Activated T-cell treated with anti-CD3 and anti-CD28 coated beads for 48 hours (primary cell): Measurements from ENCODE around the gene GRAMD4.

Experiments
- DNase-seq: peaks from one replicate; pipeline ENCODE4 v3.0.0-alpha.2; 2020; ENCODE audit warnings: low read depth

Gene GRAMD4

DNA sequence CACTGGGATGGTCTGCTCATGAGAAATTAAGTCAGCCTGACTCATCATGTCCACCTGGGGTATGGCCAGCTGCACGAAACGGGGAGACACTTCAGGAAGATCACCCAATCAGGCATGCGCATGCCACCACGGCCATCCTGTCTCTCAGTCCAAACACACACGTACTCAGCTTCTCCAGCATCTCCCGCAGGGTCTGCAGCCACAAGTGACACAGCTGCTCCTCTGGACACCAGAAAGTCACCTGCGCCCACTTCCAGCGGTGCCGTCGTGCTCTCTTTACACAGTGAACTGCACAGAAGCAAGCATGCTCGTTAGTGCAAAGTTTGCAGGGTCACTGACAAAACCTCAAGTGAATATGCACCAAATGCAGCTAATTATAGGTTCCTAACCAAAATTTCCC is 99.7 kb downstream of the GRAMD4 start:
- DNase-seq, result no peak

DNA sequence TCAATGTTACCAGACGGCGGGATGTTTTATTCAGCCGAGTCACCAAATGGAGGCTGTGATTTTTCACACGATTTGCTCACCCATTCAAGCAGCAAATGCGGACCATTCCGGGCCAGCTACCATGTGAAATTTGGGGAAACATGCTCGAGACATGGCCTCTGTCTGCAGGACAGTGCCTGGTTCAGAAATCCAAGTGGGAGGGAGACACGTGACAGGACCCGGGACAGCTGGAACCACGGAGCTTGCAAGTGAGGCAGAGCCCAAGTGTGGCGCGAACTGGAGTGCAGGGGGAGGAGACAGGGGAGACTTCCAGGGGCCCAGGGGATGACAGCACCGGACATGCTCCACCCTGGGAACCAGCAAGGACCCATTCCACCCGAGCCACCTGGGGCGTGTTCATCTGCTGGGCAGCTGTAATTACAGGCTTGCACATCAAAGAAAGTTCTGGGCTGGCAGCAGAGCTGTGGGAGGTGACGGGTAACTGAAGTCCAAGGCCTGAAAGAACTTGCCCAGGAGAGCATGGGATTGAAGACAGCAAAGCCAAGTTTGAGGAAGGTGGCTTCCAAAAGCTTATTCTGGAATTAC is 101.4 kb downstream of the GRAMD4 start:
- DNase-seq, result no peak

DNA sequence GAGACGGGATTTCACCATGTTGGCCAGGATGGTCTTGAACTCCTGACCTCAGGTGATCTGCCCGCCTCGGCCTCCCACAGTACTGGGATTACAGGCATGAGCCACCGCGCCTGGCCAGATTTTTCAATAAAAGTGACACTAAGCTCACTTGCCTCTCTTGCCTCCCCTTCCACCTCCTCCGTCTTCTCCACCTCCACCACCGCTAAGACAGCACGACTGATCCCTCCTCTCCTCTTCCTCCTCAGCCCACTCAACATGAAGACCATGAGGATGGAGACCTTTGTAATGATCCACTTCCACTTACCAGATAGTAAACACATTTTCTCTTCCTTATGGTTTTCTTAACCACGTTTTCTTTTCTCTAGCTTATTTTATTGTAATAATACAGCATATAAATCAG is 103.7 kb downstream of the GRAMD4 start:
- DNase-seq, result no peak

DNA sequence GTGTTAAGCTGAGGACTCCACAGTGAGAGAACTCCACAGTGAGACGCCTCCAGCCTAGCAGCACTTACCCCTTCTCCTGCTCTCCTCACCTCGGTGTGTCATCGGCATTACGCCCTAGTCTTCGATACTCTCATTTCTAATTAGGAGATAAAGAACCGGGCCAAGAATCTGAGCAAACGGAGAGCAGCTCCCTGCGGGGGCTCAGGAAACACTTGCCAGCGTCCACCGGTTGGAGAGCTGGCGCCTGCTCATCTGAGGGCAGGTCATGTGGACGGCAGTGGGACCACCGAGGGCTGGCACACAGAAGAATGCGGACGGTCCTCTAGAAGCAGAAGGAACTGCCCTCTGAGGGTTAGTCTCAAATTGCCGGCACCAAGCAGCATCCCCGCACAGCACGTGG is 104.9 kb downstream of the GRAMD4 start:
- DNase-seq, result no peak

DNA sequence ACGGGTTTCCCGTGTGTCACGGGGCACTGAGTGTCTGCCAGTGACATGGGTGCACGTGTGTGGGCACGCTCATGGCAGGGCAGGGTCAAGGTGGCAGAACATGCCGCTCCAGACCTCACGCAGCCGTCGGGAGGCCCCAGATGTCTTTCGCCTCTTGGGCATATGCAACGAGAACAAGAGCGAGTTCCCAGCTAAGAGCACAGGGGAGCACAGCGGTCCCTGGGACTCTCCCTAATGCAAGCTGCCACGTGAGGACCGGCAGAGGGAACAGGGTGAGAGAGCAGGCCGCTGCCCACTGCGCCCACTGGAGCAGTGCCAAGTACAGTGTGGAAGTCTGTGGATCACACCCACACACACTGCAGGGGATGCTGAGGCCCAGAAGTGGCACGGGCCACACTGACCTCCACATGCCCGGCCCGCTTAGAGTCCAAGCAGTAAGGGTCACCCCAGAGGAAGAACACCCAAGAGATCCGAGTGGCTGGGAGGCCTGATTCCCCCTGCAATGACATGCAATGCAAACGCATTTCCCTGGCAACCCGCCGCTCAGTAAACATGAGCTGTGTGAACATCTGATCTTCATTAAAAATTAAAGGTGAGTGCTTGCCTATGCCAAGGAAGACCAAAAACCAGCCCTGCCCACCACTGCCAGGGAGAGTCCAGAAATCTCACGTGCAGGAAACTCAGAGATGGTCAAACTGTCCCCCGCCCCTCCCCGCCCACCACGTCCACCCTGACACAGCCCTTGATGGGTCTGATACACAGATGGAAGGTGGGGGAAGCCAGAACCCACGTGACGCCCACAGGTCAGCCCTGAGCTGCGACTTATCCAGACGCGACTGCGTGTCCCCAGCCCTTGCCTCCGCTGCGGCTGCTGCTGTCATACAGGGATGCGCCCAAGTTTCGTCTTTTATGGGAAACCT is 106.1 kb downstream of the GRAMD4 start:
- DNase-seq, result no peak

DNA sequence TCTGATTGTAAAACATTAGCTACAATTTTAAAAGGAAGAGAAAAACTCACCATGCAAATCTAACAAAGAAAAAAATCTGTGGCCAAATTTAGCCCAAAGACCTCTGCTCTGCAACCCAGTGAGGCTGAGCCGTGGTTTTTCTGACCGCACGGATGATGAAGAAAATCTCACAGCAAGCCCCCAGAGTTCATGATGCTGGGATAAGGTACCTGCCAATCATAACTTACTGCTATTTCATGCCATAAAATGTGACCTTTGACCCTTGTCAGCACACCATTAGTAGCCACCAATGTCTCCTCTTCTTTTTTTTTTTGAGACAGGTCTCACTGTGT is 106.8 kb downstream of the GRAMD4 start:
- DNase-seq, result no peak

DNA sequence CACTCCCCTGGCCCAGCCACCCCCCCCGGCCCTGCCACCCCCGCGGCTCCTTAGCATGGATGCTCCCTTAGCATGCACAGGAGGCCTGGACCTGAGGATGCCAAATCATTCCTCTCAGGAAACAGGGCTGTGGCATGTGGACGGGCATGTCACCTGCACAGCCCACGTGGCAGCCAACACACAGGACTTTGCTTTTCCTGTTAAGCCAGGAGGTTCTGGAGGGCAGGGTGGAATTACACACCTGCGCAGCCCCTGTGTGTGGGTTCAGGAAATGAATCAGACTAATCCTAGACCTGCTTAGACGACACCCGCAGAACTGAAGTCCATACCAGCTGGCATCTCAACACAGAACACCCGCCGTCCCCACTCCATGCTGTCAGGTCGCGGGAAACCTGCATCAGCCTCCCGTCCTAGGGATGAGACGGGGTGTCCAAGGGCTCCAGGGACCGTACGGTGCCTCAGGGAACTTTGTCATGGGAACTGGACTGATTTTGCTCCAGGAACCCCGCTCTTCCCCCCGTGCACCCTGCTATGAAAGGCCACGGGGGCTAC is 107.7 kb downstream of the GRAMD4 start:
- no peak for DNase-seq

DNA sequence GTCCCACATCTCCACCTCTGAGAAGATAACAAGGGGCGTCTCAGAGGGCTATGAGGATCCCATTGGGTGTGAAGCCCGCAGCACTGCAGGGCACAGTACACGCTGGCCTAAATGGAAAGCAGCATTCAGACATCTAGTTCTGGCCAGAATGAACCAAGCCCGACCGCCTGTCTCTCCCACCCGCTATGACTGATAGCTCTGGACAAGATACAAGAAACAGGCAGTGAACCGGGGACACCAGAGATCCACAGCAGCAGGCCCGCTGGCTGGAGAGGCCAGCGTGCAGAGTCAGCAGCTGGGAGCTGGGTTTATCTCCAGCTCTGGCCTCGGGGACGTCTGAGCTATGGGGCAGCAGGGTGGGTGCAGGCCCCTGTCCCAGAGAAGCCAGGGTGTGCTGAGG is 108.3 kb downstream of the GRAMD4 start:
- DNase-seq, result no peak
